ENCODE results near the gene CSMD2. TPM values are rescaled to one million over a fixed set of nuclear protein-coding genes. Genes with fewer than 3 reads are reported as not detected.

CSMD2 gene
- total and polyA plus RNA-seq, 2 experiments from 2014 or later, result 5.3 to 16.6 TPM

DNA sequence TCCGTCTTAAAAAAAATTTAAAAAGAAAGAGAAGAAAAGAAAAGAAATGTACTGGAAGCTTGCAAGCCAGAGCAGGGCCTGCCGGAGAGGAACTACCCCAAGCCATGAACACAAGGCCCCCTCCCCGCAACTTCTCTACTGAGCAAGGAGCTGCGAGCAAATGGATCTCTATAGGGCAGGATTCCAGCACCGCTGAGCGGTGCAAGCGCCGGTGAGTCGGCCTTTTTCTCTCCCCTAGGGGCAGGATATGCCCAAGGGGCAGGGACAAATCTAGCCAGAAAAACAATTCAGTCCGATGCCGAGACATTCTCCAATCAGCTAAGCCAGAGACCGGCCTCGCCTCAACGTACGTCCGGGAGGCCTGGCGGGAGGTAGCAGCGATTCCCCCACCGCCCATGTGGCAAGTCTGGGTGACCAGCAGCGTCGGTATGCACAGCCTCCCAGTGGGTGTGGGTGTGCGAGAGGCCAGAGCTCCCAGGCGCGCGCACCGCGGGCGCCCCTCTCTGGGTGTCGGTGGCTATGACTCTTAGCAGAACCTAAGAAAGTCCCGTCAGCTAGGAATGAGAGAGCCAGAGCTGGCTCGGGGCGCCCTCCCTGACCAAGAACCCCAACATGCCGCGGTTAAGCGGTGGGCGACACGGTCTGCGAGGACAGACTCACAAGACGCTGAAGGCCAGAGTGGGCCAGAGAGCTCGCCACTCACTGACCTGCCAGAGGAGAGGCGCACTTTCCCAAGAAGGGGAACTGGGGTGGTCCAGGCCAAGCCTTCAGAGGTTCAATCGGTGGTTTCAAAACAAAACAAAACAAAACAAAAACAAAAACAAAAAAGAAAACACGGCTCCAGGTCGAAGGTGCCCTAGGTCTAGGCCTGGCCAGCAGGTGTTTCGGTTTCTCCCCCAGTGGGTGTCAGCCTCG lies 1.9 kb downstream of the CSMD2 start:
- DNase-seq (ENCODE audit: low spot score), result peak; percentile 94
- H3K27me3 ChIP-seq (ENCODE audit: insufficient read depth), result peaks cover 5% of the 10 kb centered on the region; the same call in 1 of the 2 replicates
- TF ChIP-seq REST (IDR thresholded peaks at IDR 0.05; ENCODE audit: unreplicated experiment) (no peak), ZNF462 (CRISPR knock-in tag; IDR thresholded peaks at IDR 0.05) (no peak), ZNF114 (CRISPR knock-in tag; IDR thresholded peaks at IDR 0.05) (no peak), STAT1 (IDR thresholded peaks at IDR 0.05; ENCODE audit: unreplicated experiment) (no peak), POLR2AphosphoS5 (IDR thresholded peaks at IDR 0.05; ENCODE audit: low read depth) (peak; percentile 48; the same call in 1 of the 2 replicates), EZH2 (IDR thresholded peaks at IDR 0.05; ENCODE audit: low read depth, unreplicated experiment) (no peak), EZH2phosphoT487 (IDR thresholded peaks at IDR 0.05; ENCODE audit: unreplicated experiment) (no peak), ZNF331 (CRISPR knock-in tag; IDR thresholded peaks at IDR 0.05; ENCODE audit: low read depth) (no peak), JUNB (IDR thresholded peaks at IDR 0.05; ENCODE audit: unreplicated experiment) (no peak), CREB1 (CRISPR knock-in tag; IDR thresholded peaks at IDR 0.05; ENCODE audit: low read depth) (peak; percentile 63), NANOG (IDR thresholded peaks at IDR 0.05; ENCODE audit: borderline replicate concordance) (no peak)
- TF ChIP-seq, protein P1, sequence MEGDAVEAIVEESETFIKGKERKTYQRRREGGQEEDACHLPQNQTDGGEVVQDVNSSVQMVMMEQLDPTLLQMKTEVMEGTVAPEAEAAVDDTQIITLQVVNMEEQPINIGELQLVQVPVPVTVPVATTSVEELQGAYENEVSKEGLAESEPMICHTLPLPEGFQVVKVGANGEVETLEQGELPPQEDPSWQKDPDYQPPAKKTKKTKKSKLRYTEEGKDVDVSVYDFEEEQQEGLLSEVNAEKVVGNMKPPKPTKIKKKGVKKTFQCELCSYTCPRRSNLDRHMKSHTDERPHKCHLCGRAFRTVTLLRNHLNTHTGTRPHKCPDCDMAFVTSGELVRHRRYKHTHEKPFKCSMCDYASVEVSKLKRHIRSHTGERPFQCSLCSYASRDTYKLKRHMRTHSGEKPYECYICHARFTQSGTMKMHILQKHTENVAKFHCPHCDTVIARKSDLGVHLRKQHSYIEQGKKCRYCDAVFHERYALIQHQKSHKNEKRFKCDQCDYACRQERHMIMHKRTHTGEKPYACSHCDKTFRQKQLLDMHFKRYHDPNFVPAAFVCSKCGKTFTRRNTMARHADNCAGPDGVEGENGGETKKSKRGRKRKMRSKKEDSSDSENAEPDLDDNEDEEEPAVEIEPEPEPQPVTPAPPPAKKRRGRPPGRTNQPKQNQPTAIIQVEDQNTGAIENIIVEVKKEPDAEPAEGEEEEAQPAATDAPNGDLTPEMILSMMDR (conservative IDR thresholded peaks at IDR 0.05; ENCODE audit: low read depth in 2 of 2), result peak; percentile 71
- TF ChIP-seq, protein P2, sequence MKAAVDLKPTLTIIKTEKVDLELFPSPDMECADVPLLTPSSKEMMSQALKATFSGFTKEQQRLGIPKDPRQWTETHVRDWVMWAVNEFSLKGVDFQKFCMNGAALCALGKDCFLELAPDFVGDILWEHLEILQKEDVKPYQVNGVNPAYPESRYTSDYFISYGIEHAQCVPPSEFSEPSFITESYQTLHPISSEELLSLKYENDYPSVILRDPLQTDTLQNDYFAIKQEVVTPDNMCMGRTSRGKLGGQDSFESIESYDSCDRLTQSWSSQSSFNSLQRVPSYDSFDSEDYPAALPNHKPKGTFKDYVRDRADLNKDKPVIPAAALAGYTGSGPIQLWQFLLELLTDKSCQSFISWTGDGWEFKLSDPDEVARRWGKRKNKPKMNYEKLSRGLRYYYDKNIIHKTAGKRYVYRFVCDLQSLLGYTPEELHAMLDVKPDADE (IDR thresholded peaks at IDR 0.05), result no peak
- Mint-ChIP-seq H3K36me3 (ENCODE audit: low read depth) (peaks cover 23% of the 10 kb centered on the region), H3K4me3 (peak overlapping the region; percentile 93), H3K9me3 (no peaks in the 10 kb centered on the region), H3K27me3 (ENCODE audit: insufficient read depth, low read depth, poor library complexity) (peaks cover 8% of the 10 kb centered on the region), H3K27ac (peak overlapping the region; percentile 91), H3K4me1 (peaks cover 24% of the 10 kb centered on the region)
- peak overlapping the region; percentile 99 for H3K4me2 ChIP-seq
- peak overlapping the region; percentile 87 for H3K27ac ChIP-seq (ENCODE audit: low read depth)
- no peaks in the 10 kb centered on the region for H3K36me3 ChIP-seq (ENCODE audit: insufficient read depth)
- H3K79me2 ChIP-seq (replicated peaks; ENCODE audit: insufficient read depth), result peaks cover 64% of the 10 kb centered on the region
- H4K20me1 ChIP-seq (replicated peaks; ENCODE audit: insufficient read depth), result peaks cover 17% of the 10 kb centered on the region
- peak overlapping the region; percentile 91 for H3K4me3 ChIP-seq
- peak; percentile 58 for ATAC-seq
- H3K9me2 ChIP-seq (ENCODE audit: insufficient read depth), result no peaks in the 10 kb centered on the region
- peaks cover 31% of the 10 kb centered on the region for H3K4me1 ChIP-seq (ENCODE audit: insufficient read depth)
- H2AFZ ChIP-seq, result 0 out of 2 replicates have a peak overlapping the region, but pooled peaks have one; percentile 26
- 0 out of 2 replicates have a peak, but pooled peaks cover 8% of the 10 kb centered on the region for H3F3A ChIP-seq (replicated peaks; ENCODE audit: low read depth)
